22Rv1 (cell line): Measurements from ENCODE around the gene TENM4.

ENCODE experiments used
- H3K27ac ChIP-seq: fragments of 450-650 bp; 2 replicates; pipeline ENCODE4 v1.5.1; 2017
- ZFX ChIP-seq: fragments of 450-650 bp; IDR thresholded peaks from 2 replicates; pipeline ENCODE4 v1.6.1; 2017; ENCODE audit warnings: antibody characterized with exemption, borderline replicate concordance
- TF ChIP-seq, protein P1 (sequence below): fragments of 450-650 bp; IDR thresholded peaks from 2 replicates; pipeline ENCODE4 v1.5.1; 2017; ENCODE audit warnings: mild to moderate bottlenecking

Gene TENM4

DNA sequence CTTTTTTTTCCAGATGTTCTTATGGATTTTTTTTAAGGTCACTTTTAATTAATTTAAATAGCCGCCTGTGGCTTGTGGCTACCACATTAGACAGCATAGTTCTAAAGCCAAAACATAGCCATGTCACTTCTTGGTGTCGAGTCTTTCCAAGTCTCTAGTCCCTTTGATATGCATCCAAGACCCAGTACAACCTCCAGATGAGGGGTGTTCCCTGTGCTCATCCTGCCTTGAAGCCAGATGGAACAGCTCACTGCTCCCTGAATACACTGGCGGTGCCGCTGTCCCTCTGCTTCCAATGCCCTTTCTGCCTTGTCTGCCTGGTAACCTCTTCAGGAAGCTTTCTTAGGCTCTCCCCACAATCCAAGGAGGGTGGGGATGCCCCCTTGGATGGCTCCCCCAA is 338.0 kb downstream of the TENM4 start:
- no peak overlapping the region for H3K27ac ChIP-seq
- TF ChIP-seq, protein P1, sequence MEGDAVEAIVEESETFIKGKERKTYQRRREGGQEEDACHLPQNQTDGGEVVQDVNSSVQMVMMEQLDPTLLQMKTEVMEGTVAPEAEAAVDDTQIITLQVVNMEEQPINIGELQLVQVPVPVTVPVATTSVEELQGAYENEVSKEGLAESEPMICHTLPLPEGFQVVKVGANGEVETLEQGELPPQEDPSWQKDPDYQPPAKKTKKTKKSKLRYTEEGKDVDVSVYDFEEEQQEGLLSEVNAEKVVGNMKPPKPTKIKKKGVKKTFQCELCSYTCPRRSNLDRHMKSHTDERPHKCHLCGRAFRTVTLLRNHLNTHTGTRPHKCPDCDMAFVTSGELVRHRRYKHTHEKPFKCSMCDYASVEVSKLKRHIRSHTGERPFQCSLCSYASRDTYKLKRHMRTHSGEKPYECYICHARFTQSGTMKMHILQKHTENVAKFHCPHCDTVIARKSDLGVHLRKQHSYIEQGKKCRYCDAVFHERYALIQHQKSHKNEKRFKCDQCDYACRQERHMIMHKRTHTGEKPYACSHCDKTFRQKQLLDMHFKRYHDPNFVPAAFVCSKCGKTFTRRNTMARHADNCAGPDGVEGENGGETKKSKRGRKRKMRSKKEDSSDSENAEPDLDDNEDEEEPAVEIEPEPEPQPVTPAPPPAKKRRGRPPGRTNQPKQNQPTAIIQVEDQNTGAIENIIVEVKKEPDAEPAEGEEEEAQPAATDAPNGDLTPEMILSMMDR: no peak
- no peak for TF ChIP-seq ZFX

DNA sequence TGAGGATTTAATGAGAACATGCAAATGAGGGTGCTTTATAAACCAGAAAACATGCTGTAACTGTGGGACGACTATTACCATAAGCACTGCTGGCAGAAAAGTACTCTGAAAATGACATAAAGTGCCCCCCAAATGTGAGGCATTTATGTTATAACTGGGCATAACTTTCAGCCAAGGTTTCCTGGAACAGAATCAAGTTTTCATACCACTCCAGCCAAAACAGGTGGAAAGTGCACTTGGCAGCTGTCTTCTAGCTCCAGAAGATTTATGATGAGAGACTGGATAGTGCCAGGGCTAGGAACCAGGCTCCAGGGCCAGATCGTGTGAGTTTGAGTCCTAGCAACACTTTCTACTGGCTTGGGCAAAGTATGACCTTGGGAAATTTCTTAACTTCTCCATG is 339.2 kb downstream of the TENM4 start:
- TF ChIP-seq, protein P1: no peak
- no peak for TF ChIP-seq ZFX
- no peak overlapping the region for H3K27ac ChIP-seq

DNA sequence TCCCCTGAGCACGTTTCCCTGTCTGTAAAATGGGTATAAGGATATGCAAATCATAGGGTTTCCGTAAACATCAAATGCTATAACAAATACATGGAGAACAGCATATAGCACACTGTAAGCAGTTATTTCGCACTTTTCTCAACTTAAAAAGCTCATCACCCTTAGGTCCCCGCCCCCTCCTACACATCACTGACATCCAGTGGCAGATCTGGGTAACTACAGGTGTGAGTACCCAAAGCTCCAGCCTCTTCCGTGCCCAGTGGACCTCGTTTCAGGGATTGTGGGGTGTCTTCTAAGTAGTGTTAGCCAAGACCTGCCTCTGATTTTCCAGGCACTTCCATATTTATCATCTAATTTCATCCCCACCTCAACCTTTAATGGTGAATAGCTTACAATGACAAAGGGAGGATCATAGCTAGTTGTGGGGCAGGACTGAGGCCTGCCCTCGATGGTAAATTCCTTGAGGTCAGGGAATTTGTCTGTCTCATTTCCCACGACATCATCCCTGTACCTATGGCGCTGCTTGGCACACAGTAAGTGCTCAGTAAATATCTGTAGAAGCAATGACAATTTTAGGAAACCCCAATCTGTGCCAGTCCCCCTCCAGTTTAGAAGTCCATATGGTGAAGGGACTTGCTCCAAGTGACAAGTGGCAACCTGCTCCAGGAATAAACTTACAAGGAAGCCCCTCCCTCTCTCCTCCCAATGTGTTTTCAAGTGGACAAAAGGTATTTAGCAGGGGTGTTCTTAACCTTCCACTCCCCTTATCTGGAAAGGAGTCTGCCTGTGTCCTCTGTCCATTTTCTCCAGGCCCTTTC is 340.5 kb downstream of the TENM4 start:
- no peak for TF ChIP-seq ZFX
- TF ChIP-seq, protein P1: peak; percentile 81
- no peak overlapping the region for H3K27ac ChIP-seq

DNA sequence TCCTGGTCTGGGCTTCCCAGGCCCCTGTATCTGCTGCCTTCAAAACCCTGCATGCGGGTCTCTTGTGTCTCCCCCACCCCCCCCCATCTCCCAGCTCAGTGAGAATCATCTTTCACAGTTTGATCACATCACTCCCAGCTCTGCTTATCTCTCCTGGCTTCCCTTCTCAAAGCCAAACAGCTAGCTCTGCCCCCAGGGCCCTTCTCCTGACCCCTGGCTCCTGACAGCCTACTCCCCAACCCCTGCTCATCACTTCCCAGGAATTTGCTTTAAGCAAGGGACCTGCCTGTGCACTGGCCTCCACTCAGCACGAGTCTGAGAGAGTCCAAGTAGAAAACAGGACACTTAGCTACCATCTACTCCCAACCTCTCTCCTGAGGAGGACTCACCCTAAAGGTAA is 342.7 kb downstream of the TENM4 start:
- no peak overlapping the region for H3K27ac ChIP-seq

DNA sequence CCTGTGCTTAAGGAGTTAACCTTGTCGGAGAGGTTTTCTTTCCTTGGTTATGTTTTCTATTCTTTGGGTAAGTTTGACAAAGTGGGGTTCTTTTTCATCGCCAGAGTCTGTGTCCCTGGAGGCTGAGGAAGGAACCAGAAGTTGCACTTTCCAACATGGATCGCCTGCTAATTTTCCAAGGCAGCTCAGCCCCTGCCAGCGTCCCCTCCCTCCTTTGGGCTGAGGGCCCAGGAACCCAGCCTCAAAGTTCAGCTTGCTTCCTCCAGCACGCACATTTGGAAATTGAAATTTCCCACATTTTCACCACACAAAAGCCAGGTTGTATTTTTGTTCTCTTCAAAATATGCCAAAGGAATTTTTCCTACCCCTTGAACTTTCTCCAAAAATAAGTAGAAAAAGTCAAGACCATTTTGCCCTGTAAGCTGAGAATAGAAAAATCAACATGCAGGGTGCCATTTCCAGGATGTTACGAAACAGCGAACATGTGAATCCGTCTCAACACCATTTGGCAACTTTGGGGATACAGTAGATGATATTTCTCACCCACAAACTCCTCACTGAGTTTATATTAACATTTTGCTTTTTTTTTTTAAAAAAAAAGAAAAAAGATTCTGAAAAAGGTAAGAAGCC is 343.5 kb downstream of the TENM4 start:
- TF ChIP-seq ZFX: no peak
- TF ChIP-seq, protein P1: no peak
- no peak overlapping the region for H3K27ac ChIP-seq

More for the DNA sequence above, 342.7 kb downstream of the TENM4 start:
- no peak for TF ChIP-seq ZFX
- TF ChIP-seq, protein P1: no peak

DNA sequence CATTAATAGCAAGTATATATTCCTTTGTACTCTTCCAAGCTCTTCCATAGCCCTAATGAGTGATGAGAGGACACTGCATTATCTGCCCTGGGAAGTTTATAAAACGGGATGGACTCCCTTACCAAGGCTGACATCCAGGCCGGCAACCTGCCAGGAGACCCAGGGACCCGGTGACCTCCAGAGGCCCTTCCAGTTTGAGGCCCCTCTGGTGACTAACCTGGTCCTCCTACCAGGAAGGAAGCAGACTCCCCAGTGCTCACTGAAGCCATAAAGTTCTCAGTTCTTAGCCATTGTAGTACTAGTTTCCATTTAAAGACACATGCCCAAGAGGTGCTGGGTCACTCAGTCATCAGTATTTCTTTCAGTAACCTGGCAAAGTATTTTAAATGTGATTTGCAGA is 345.4 kb downstream of the TENM4 start:
- no peak overlapping the region for H3K27ac ChIP-seq
- TF ChIP-seq ZFX: no peak
- TF ChIP-seq, protein P1: no peak

DNA sequence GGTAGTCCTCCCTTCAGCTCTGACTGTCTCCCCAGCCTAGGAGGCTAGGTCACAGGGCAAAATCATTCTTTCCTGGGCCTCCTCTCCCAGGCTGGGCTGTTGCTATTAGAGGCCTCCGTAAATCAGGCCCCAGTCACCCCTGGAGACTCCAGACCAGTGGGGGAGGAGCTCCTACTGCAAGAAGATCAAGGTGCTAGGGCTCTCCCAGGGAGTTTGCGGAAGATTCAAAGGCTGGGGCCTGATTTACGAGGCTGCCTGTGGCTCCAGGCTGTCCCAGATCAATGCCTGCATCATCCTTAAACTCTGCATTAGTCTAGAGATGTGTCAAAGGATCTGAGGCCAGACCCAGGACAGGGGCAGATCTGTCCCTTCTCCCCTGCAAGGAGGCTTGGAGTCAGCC is 346.2 kb downstream of the TENM4 start:
- TF ChIP-seq, protein P1: no peak
- no peak for TF ChIP-seq ZFX
- H3K27ac ChIP-seq: no peak overlapping the region
